Measurements from ENCODE around the gene WDR64. TPM values are rescaled to one million over a fixed set of nuclear protein-coding genes. Genes with fewer than 3 reads are reported as not detected.
"Not testable (repeated sequence)": the region's sequence is repeated elsewhere in the genome, so short reads cannot be mapped to it uniquely, and the experiment has no call there.

WDR64 gene
- total RNA-seq, 6 donors from 2014 or later, result 0.20 TPM; not detected in 5

- WGBS, 2 donors, result 86 to 88% methylated on average over 3 of the region's 3 CpGs
- Histone ChIP-seq H3K9me3 (no peaks in the 10 kb centered on the region), H3K27ac (no peak overlapping the region), H3K36me3 (no peaks in the 10 kb centered on the region), H3K4me1 (no peaks in the 10 kb centered on the region), H3K4me3 (no peak overlapping the region), H3K27me3 (no peaks in the 10 kb centered on the region)
- no peak for TF ChIP-seq POLR2A (IDR thresholded peaks at IDR 0.05)
- no peak for DNase-seq
- no peak for ATAC-seq (ENCODE audit: low FRiP score in 2 of 2)
Measured at GRCh38 chr1:241658081-241658793, 6.2 kb downstream of the WDR64 start.

- not testable (repeated sequence) for DNase-seq; H3K27me3 ChIP-seq; H3K27ac ChIP-seq; H3K36me3 ChIP-seq; H3K9me3 ChIP-seq; ATAC-seq (ENCODE audit: low FRiP score in 2 of 2); H3K4me3 ChIP-seq; H3K4me1 ChIP-seq
- WGBS, 2 donors, result 98 to 100% methylated on average over 2 of the region's 2 CpGs
Measured at GRCh38 chr1:241659016-241659415, 6.9 kb downstream of the WDR64 start.

GRCh38 chr1:241660424-241660972 is 8.4 kb downstream of the WDR64 start:
- Histone ChIP-seq H3K36me3 (no peaks in the 10 kb centered on the region), H3K4me1 (no peaks in the 10 kb centered on the region), H3K4me3 (no peak overlapping the region), H3K27me3 (no peaks in the 10 kb centered on the region), H3K9me3 (no peaks in the 10 kb centered on the region), H3K27ac (no peak overlapping the region)
- no peak for ATAC-seq (ENCODE audit: low FRiP score in 2 of 2)
- WGBS, 2 donors, result 88 to 90% methylated on average over 5 of the region's 5 CpGs
- TF ChIP-seq POLR2AphosphoS5 (IDR thresholded peaks at IDR 0.05), result no peak
- TF ChIP-seq EP300 (IDR thresholded peaks at IDR 0.05), result no peak
- TF ChIP-seq CTCF (IDR thresholded peaks at IDR 0.05), result no peak
- no peak for TF ChIP-seq POLR2A (IDR thresholded peaks at IDR 0.05)
- no peak for DNase-seq

- no peak for DNase-seq
- WGBS, 2 donors, result 89 to 90% methylated on average over 3 of the region's 3 CpGs
- H3K27ac ChIP-seq, result no peak overlapping the region
- no peaks in the 10 kb centered on the region for H3K36me3 ChIP-seq
- no peaks in the 10 kb centered on the region for H3K4me1 ChIP-seq
- no peaks in the 10 kb centered on the region for H3K27me3 ChIP-seq
- ATAC-seq (ENCODE audit: low FRiP score in 2 of 2), result no peak
- no peak overlapping the region for H3K4me3 ChIP-seq
- H3K9me3 ChIP-seq, result no peaks in the 10 kb centered on the region
- TF ChIP-seq CTCF (IDR thresholded peaks at IDR 0.05) (no peak), POLR2A (IDR thresholded peaks at IDR 0.05) (no peak), POLR2AphosphoS5 (IDR thresholded peaks at IDR 0.05) (no peak), EP300 (IDR thresholded peaks at IDR 0.05) (no peak)
Measured at GRCh38 chr1:241666419-241666818, 14.3 kb downstream of the WDR64 start.

- WGBS, 2 donors, result 88 to 89% methylated on average over 1 of the region's 1 CpG
- TF ChIP-seq EP300 (IDR thresholded peaks at IDR 0.05) (no peak), POLR2A (IDR thresholded peaks at IDR 0.05) (no peak), CTCF (IDR thresholded peaks at IDR 0.05) (no peak), POLR2AphosphoS5 (IDR thresholded peaks at IDR 0.05) (no peak)
Measured at GRCh38 chr1:241672301-241672700, 20.2 kb downstream of the WDR64 start.

More at GRCh38 chr1:241672301-241672700, 20.2 kb downstream of the WDR64 start:
- no peak overlapping the region for H3K4me3 ChIP-seq
- H3K9me3 ChIP-seq, result no peaks in the 10 kb centered on the region
- H3K4me1 ChIP-seq, result no peaks in the 10 kb centered on the region
- DNase-seq (no peak), ATAC-seq (ENCODE audit: low FRiP score in 2 of 2) (no peak)
- H3K36me3 ChIP-seq, result no peaks in the 10 kb centered on the region
- no peaks in the 10 kb centered on the region for H3K27me3 ChIP-seq
- no peak overlapping the region for H3K27ac ChIP-seq

Data from upper lobe of left lung (tissue), 6 donors.